ENCODE data around the gene CLIC4.

DNA sequence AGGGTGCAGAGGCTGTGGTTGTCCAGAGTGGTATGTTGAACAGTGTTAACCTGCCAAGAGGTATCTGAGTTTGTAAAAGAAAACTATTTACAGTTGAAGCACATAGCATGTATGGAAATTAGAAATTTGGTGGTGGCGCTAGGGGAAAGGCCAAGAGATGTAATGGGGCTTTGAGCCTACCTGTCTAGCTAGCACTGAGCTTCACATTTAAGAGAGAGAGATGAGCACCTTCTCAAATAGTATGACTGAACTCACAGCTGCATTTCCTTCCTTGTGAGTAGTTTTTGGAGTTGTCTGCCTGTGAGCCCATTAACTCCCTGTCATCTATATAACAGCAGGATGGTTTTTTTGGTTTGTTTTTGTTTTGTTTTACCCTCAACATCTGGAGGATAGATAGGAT, 4.0 kb downstream of the CLIC4 start:
- TF ChIP-seq, protein P1, sequence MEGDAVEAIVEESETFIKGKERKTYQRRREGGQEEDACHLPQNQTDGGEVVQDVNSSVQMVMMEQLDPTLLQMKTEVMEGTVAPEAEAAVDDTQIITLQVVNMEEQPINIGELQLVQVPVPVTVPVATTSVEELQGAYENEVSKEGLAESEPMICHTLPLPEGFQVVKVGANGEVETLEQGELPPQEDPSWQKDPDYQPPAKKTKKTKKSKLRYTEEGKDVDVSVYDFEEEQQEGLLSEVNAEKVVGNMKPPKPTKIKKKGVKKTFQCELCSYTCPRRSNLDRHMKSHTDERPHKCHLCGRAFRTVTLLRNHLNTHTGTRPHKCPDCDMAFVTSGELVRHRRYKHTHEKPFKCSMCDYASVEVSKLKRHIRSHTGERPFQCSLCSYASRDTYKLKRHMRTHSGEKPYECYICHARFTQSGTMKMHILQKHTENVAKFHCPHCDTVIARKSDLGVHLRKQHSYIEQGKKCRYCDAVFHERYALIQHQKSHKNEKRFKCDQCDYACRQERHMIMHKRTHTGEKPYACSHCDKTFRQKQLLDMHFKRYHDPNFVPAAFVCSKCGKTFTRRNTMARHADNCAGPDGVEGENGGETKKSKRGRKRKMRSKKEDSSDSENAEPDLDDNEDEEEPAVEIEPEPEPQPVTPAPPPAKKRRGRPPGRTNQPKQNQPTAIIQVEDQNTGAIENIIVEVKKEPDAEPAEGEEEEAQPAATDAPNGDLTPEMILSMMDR (optimal IDR thresholded peaks at IDR 0.05 in 1 of 3, IDR thresholded peaks at IDR 0.05 in 1 of 3, conservative IDR thresholded peaks at IDR 0.05 in 1 of 3; ENCODE audit: extremely low read depth in 1 of 3, insufficient read depth in 2 of 3, low read length in 3 of 3) = no peak
- no peak for TF ChIP-seq EZH2 (IDR thresholded peaks at IDR 0.05; ENCODE audit: low read length)

Data from keratinocyte (primary cell).